HCT116 (cell line): Measurements from ENCODE around the gene CELF2. TPM values are rescaled to one million over a fixed set of nuclear protein-coding genes. Genes with fewer than 3 reads are reported as not detected.

Experiments used
- ATAC-seq: fragments of 200-7000 bp; cut with Tn5 transposase; 2 replicates; pipeline ENCODE4 v1.9.1; 2020; ENCODE audit warnings: mild to moderate bottlenecking, moderate library complexity
- BruUV-seq: library from RNA; stranded (reverse); fragments of 400-500 nt; replicated peaks from 2 replicates; lab custom pipeline; 2021; lab: Mats Ljungman, UMichigan
- CTCF ChIA-PET: fragments of 300-600 bp; sonication (Branson Sonifier 250); formaldehyde crosslinking; loops from one replicate; lab custom pipeline; 2021; ENCODE audit warnings: antibody characterized with exemption; lab: Charles Lee
- POLR2A ChIA-PET: fragments of 300-600, 350-600 bp; sonication (Branson Sonifier 250); formaldehyde crosslinking; loops from one replicate; lab custom pipeline; 2021; ENCODE audit warnings: antibody characterized with exemption; lab: Charles Lee
- RAD21 ChIA-PET, 2 experiments: fragments of 300-600 bp; sonication (Branson Sonifier 250); formaldehyde crosslinking; loops; one replicate each; lab custom pipeline; 2023; ENCODE audit warnings: low total read pairs in 2 of 2; ENCODE audit not compliant: uncharacterized antibody in 2 of 2, unreplicated experiment in 2 of 2, low non-redundant PET in 1 of 2; lab: Charles Lee
- DNase-seq: peaks from one replicate; pipeline ENCODE4 v3.0.0-alpha.2; 2010; ENCODE audit warnings: low read depth, low spot score
- H2AFZ ChIP-seq: fragments of 200-600 bp; shearing (Covaris generic), sonication (generic); 2 replicates; pipeline ENCODE4 v1.6.1; 2017; ENCODE audit warnings: low read depth, mixed run types, mixed read lengths, antibody characterized with exemption, low read length; ENCODE audit not compliant: poor library complexity, severe bottlenecking
- H3K27ac ChIP-seq: 2 replicates; pipeline ENCODE4 v1.5.1; 2012; ENCODE audit warnings: low read depth, low read length
- H3K27me3 ChIP-seq: fragments of 200-600 bp; sonication (generic); 2 replicates; pipeline ENCODE4 v1.6.1; 2016; ENCODE audit warnings: mixed run types, low read length, mixed read lengths; ENCODE audit not compliant: insufficient read depth
- H3K36me3 ChIP-seq, 2 experiments: fragments of 200-500 bp in 1 of 2; fragments of 200-600 bp in 1 of 2; sonication (Bioruptor generic) in 1 of 2; sonication (generic) in 1 of 2; 2 replicates each; pipeline versions ENCODE4 v1.5.1 to v1.6.1; 2014 to 2016; ENCODE audit warnings: low read length in 2 of 2, inconsistent platforms in 1 of 2, mixed read lengths in 1 of 2, mixed run types in 1 of 2; ENCODE audit not compliant: insufficient read depth in 2 of 2, control insufficient read depth in 1 of 2
- H3K4me1 ChIP-seq, 2 experiments: fragments of 200-600 bp in 1 of 2; sonication (generic) in 1 of 2; 2 replicates each; pipeline versions ENCODE4 v1.5.1 to v1.6.1; 2012 to 2017; ENCODE audit warnings: low read length in 2 of 2, inconsistent platforms in 1 of 2, mild to moderate bottlenecking in 1 of 2, mixed read lengths in 1 of 2, mixed run types in 1 of 2, moderate library complexity in 1 of 2; ENCODE audit not compliant: insufficient read depth in 2 of 2, control insufficient read depth in 1 of 2
- H3K4me2 ChIP-seq: fragments of 200-600 bp; sonication (generic); 2 replicates; pipeline ENCODE4 v1.6.1; 2017; ENCODE audit warnings: mixed run types, low read length, mixed read lengths
- H3K4me3 ChIP-seq, 2 experiments: fragments of 200-600 bp in 1 of 2; sonication (generic) in 1 of 2; replicated peaks in 1 of 2; 2 replicates each; pipeline ENCODE4 v1.5.1; 2011 to 2016; ENCODE audit warnings: low read length in 2 of 2, control low read depth in 1 of 2, low read depth in 1 of 2, mild to moderate bottlenecking in 1 of 2, mixed read lengths in 1 of 2, mixed run types in 1 of 2
- H3K79me2 ChIP-seq: fragments of 200-600 bp; sonication (generic); 2 replicates; pipeline ENCODE4 v1.6.1; 2017; ENCODE audit warnings: mild to moderate bottlenecking, mixed run types, low read length, moderate library complexity, mixed read lengths; ENCODE audit not compliant: insufficient read depth
- H3K9ac ChIP-seq: fragments of 200-600 bp; sonication (generic); 2 replicates; pipeline ENCODE4 v1.6.1; 2016; ENCODE audit warnings: low read length, mixed read lengths
- H3K9me2 ChIP-seq: fragments of 200-600 bp; sonication (generic), shearing (Covaris generic); 2 replicates; pipeline ENCODE4 v1.6.1; 2017; ENCODE audit warnings: mixed run types, mild to moderate bottlenecking, moderate library complexity; ENCODE audit not compliant: insufficient read depth
- H3K9me3 ChIP-seq, 2 experiments: fragments of 200-500 bp in 1 of 2; fragments of 200-600 bp in 1 of 2; sonication (Bioruptor generic) in 1 of 2; sonication (generic) in 1 of 2; 2 replicates each; pipeline ENCODE4 v1.6.1; 2014 to 2017; ENCODE audit warnings: low read length in 2 of 2, mixed read lengths in 2 of 2, inconsistent platforms in 1 of 2, low read depth in 1 of 2, mild to moderate bottlenecking in 1 of 2, mixed run types in 1 of 2, moderate library complexity in 1 of 2; ENCODE audit not compliant: control insufficient read depth in 1 of 2, insufficient read depth in 1 of 2
- H4K20me1 ChIP-seq: fragments of 200-600 bp; sonication (generic), shearing (Covaris generic); 2 replicates; pipeline ENCODE4 v1.6.1; 2017; ENCODE audit warnings: mixed run types, mild to moderate bottlenecking, moderate library complexity; ENCODE audit not compliant: insufficient read depth
- CBX3 ChIP-seq: IDR thresholded peaks from 2 replicates; pipeline ENCODE4 v1.6.1; 2012; ENCODE audit warnings: low read depth
- EZH2 ChIP-seq: fragments of 200-600 bp; sonication (generic); IDR thresholded peaks from 2 replicates; pipeline ENCODE4 v1.6.1; 2017; ENCODE audit warnings: antibody characterized with exemption, mixed run types
- EZH2phosphoT487 ChIP-seq: fragments of 200-600 bp; IDR thresholded peaks from 2 replicates; pipeline ENCODE4 v1.6.1; 2018; ENCODE audit warnings: antibody characterized with exemption, borderline replicate concordance
- JUND ChIP-seq: IDR thresholded peaks from 2 replicates; pipeline ENCODE4 v1.6.1; 2012
- MAX ChIP-seq: IDR thresholded peaks from 2 replicates; pipeline ENCODE4 v1.6.1; 2012
- POLR2A ChIP-seq: IDR thresholded peaks from 2 replicates; pipeline ENCODE4 v1.7.0; 2011; ENCODE audit warnings: borderline replicate concordance; ENCODE audit not compliant: insufficient read depth, insufficient read length; ENCODE audit errors: extremely low read depth
- REST ChIP-seq: IDR thresholded peaks from 2 replicates; pipeline ENCODE4 v1.6.1; 2012; ENCODE audit warnings: low read depth
- SIN3A ChIP-seq: IDR thresholded peaks from 2 replicates; pipeline ENCODE4 v1.6.1; 2012; ENCODE audit warnings: low read depth
- SP1 ChIP-seq: IDR thresholded peaks from 2 replicates; pipeline ENCODE4 v1.6.1; 2012; ENCODE audit warnings: low read depth
- SRF ChIP-seq: IDR thresholded peaks from 2 replicates; pipeline ENCODE4 v1.6.1; 2012; ENCODE audit warnings: low read depth
- TCF7L2 ChIP-seq: IDR thresholded peaks from 2 replicates; pipeline ENCODE4 v1.7.0; 2011; ENCODE audit warnings: borderline replicate concordance, inconsistent platforms; ENCODE audit not compliant: insufficient read depth, insufficient read length; ENCODE audit errors: extremely low read depth
- ZFX ChIP-seq: fragments of 450-650 bp; IDR thresholded peaks from 2 replicates; pipeline ENCODE4 v1.6.1; 2017
- intact Hi-C: fragments of 100-400 bp; cut with micrococcal nuclease; formaldehyde crosslinking; loops from 2 replicates; pipeline ENCODE4 v1.10.0; 2022
- total RNA-seq: library from RNA; stranded (reverse); gene quantifications from one replicate; pipeline ENCODE4 v1.2.1, GENCODE V29; 2021; ENCODE audit not compliant: unreplicated experiment
- TF ChIP-seq, protein P1 (sequence below): IDR thresholded peaks from 2 replicates; pipeline ENCODE4 v1.6.1; 2012

Gene CELF2
- total RNA-seq, 1 experiment from 2014 or later, result 0.66 TPM

- intact Hi-C loops, result no loop called here
- Histone ChIP-seq H3K4me1 (no peaks in the 10 kb centered on the region), H3K9me2 (no peaks in the 10 kb centered on the region), H3K27me3 (0 out of 2 replicates have a peak, but pooled peaks cover 10% of the 10 kb centered on the region), H3K4me2 (no peak overlapping the region), H3K36me3 (no peaks in the 10 kb centered on the region), H2AFZ (no peak overlapping the region), H3K9ac (no peak overlapping the region), H3K79me2 (no peaks in the 10 kb centered on the region), H3K9me3 (no peaks in the 10 kb centered on the region), H3K27ac (no peak overlapping the region), H3K4me3 (no peak overlapping the region), H4K20me1 (no peaks in the 10 kb centered on the region)
- TF ChIP-seq POLR2A (no peak), SP1 (no peak), EZH2 (no peak), ZFX (no peak), MAX (no peak), CBX3 (no peak), TCF7L2 (no peak), SRF (no peak), EZH2phosphoT487 (no peak), REST (no peak), SIN3A (no peak), JUND (no peak)
- TF ChIP-seq, protein P1, sequence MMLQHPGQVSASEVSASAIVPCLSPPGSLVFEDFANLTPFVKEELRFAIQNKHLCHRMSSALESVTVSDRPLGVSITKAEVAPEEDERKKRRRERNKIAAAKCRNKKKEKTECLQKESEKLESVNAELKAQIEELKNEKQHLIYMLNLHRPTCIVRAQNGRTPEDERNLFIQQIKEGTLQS, result no peak
- ATAC-seq (no peak), DNase-seq (no peak)
- no TSS peak for BruUV-seq
- CTCF ChIA-PET, result no interaction called here
- POLR2A ChIA-PET, result no interaction called here
- RAD21 ChIA-PET, result no interaction called here
Measured at GRCh38 chr10:11245510-11245909, 227.8 kb downstream of the CELF2 start.
